ENCODE data around the gene PRAMEF17.
"Not testable (repeated sequence)": the region's sequence is repeated elsewhere in the genome, so short reads cannot be mapped to it uniquely, and the experiment has no call there.

PRAMEF17 gene

DNA sequence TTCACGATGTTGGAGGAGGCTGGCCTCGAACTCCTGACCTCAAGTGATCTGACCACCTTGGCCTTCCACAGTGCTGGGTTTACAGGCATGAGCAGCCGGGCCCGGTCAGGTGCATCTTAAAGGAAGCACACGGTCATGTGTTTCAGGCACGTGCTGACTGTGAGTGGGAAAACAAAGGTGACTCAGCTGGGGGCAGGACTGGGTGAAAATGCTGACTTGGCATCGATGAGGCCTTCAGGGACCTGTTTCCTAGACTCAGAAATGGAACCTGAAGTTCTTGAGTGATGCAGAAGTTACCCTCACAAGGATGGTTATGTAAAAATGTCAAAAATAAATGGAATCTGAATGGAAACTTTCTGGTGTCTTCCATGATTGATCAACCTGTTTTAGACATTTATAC, 3.6 kb downstream of the PRAMEF17 start:
- H3K9ac ChIP-seq (ENCODE audit: low read depth, low read length, poor library complexity); H2BK5ac ChIP-seq (ENCODE audit: low read length); H2BK120ac ChIP-seq (ENCODE audit: low read depth, low read length); H3K36me3 ChIP-seq (replicated peaks in 1 of 2; ENCODE audit: control insufficient read depth in 2 of 2, insufficient read depth in 2 of 2, low read length in 2 of 2); H2AK5ac ChIP-seq (ENCODE audit: low read depth, low read length); H3K27ac ChIP-seq (replicated peaks; ENCODE audit: low read length); H2BK15ac ChIP-seq (ENCODE audit: low read length); H3K4me2 ChIP-seq (ENCODE audit: insufficient read depth, low read length, poor library complexity, severe bottlenecking); H2AFZ ChIP-seq (ENCODE audit: low read length); H4K91ac ChIP-seq (ENCODE audit: low read depth, low read length, poor library complexity); H3K4ac ChIP-seq (ENCODE audit: low read length); H3K14ac ChIP-seq (ENCODE audit: low read length); H3K27me3 ChIP-seq (ENCODE audit: control insufficient read depth in 3 of 3, insufficient read depth in 3 of 3, low read depth in 1 of 3, low read length in 3 of 3); H3K18ac ChIP-seq (ENCODE audit: low read length); H3K9me3 ChIP-seq (replicated peaks in 1 of 2; ENCODE audit: control insufficient read depth in 2 of 2, insufficient read depth in 1 of 2, low read depth in 1 of 2, low read length in 2 of 2); H4K8ac ChIP-seq (ENCODE audit: low read depth, low read length); DNase-seq (ENCODE audit: low spot score); H3K4me3 ChIP-seq (ENCODE audit: low read length in 2 of 2); H2BK12ac ChIP-seq (ENCODE audit: low read length); H3K4me1 ChIP-seq (ENCODE audit: control insufficient read depth in 2 of 2, insufficient read depth in 1 of 2, low read depth in 1 of 2, low read length in 2 of 2); H3K79me1 ChIP-seq (ENCODE audit: low read depth, low read length); H3K23ac ChIP-seq (ENCODE audit: low read depth, low read length, poor library complexity): not testable (repeated sequence)
- WGBS, 2 donors (ENCODE audit: extremely low coverage in 2 of 2, insufficient read length in 2 of 2, insufficient replicate concordance in 1 of 2): no CpG with 5 or more reads among the region's 7 CpGs

DNA sequence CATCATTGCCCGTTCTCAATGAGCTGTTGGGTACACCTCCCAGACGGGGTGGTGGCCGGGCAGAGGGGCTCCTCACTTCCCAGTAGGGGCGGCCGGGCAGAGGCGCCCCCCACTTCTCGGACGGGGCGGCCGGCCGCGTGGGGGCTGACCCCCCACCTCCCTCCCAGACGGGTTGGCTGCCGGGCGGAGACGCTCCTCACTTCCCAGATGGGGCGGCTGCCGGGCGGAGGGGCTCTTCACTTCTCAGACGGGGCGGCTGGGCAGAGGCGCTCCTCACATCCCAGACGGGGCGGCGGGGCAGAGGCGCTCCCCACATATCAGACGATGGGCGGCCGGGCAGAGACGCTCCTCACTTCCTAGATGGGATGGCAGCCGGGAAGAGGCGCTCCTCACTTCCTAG, 5.3 kb downstream of the PRAMEF17 start:
- DNase-seq (ENCODE audit: low spot score): not testable (repeated sequence)

GRCh38 chr1:13395311-13395710, 5.9 kb downstream of the PRAMEF17 start:
- H2AFZ ChIP-seq (ENCODE audit: low read length); H3K4me3 ChIP-seq (ENCODE audit: low read length in 2 of 2); H2AK5ac ChIP-seq (ENCODE audit: low read depth, low read length); H3K9ac ChIP-seq (ENCODE audit: low read depth, low read length, poor library complexity); H3K4ac ChIP-seq (ENCODE audit: low read length); H3K23ac ChIP-seq (ENCODE audit: low read depth, low read length, poor library complexity); H3K4me1 ChIP-seq (ENCODE audit: control insufficient read depth in 2 of 2, insufficient read depth in 1 of 2, low read depth in 1 of 2, low read length in 2 of 2); H3K14ac ChIP-seq (ENCODE audit: low read length); H3K27ac ChIP-seq (replicated peaks; ENCODE audit: low read length); H2BK15ac ChIP-seq (ENCODE audit: low read length); H2BK5ac ChIP-seq (ENCODE audit: low read length); H3K18ac ChIP-seq (ENCODE audit: low read length); H3K79me1 ChIP-seq (ENCODE audit: low read depth, low read length); H3K27me3 ChIP-seq (ENCODE audit: control insufficient read depth in 3 of 3, insufficient read depth in 3 of 3, low read depth in 1 of 3, low read length in 3 of 3); H2BK12ac ChIP-seq (ENCODE audit: low read length); H4K8ac ChIP-seq (ENCODE audit: low read depth, low read length); H4K91ac ChIP-seq (ENCODE audit: low read depth, low read length, poor library complexity); H2BK120ac ChIP-seq (ENCODE audit: low read depth, low read length); H3K4me2 ChIP-seq (ENCODE audit: insufficient read depth, low read length, poor library complexity, severe bottlenecking); DNase-seq (ENCODE audit: low spot score); H3K36me3 ChIP-seq (replicated peaks in 1 of 2; ENCODE audit: control insufficient read depth in 2 of 2, insufficient read depth in 2 of 2, low read length in 2 of 2); H3K9me3 ChIP-seq (replicated peaks in 1 of 2; ENCODE audit: control insufficient read depth in 2 of 2, insufficient read depth in 1 of 2, low read depth in 1 of 2, low read length in 2 of 2): not testable (repeated sequence)
- WGBS, 2 donors (ENCODE audit: extremely low coverage in 2 of 2, insufficient read length in 2 of 2, insufficient replicate concordance in 1 of 2): no CpG with 5 or more reads among the region's 22 CpGs

More for the DNA sequence above, 5.3 kb downstream of the PRAMEF17 start:
- H3K27ac ChIP-seq (replicated peaks; ENCODE audit: low read length); H2AK5ac ChIP-seq (ENCODE audit: low read depth, low read length); H3K4me1 ChIP-seq (ENCODE audit: control insufficient read depth in 2 of 2, insufficient read depth in 1 of 2, low read depth in 1 of 2, low read length in 2 of 2); H3K4me2 ChIP-seq (ENCODE audit: insufficient read depth, low read length, poor library complexity, severe bottlenecking); H2BK120ac ChIP-seq (ENCODE audit: low read depth, low read length); H2BK12ac ChIP-seq (ENCODE audit: low read length); H3K4me3 ChIP-seq (ENCODE audit: low read length in 2 of 2); H2AFZ ChIP-seq (ENCODE audit: low read length); H3K27me3 ChIP-seq (ENCODE audit: control insufficient read depth in 3 of 3, insufficient read depth in 3 of 3, low read depth in 1 of 3, low read length in 3 of 3); H3K14ac ChIP-seq (ENCODE audit: low read length); H3K9me3 ChIP-seq (replicated peaks in 1 of 2; ENCODE audit: control insufficient read depth in 2 of 2, insufficient read depth in 1 of 2, low read depth in 1 of 2, low read length in 2 of 2); H2BK15ac ChIP-seq (ENCODE audit: low read length); H4K91ac ChIP-seq (ENCODE audit: low read depth, low read length, poor library complexity); H3K4ac ChIP-seq (ENCODE audit: low read length); H3K79me1 ChIP-seq (ENCODE audit: low read depth, low read length); H3K18ac ChIP-seq (ENCODE audit: low read length); H4K8ac ChIP-seq (ENCODE audit: low read depth, low read length); H3K9ac ChIP-seq (ENCODE audit: low read depth, low read length, poor library complexity); H3K36me3 ChIP-seq (replicated peaks in 1 of 2; ENCODE audit: control insufficient read depth in 2 of 2, insufficient read depth in 2 of 2, low read length in 2 of 2); H2BK5ac ChIP-seq (ENCODE audit: low read length); H3K23ac ChIP-seq (ENCODE audit: low read depth, low read length, poor library complexity): not testable (repeated sequence)
- WGBS, 2 donors (ENCODE audit: extremely low coverage in 2 of 2, insufficient read length in 2 of 2, insufficient replicate concordance in 1 of 2): no CpG with 5 or more reads among the region's 32 CpGs

GRCh38 chr1:13407811-13408210, 18.4 kb downstream of the PRAMEF17 start:
- H2AK5ac ChIP-seq (ENCODE audit: low read depth, low read length): no peak overlapping the region

More at GRCh38 chr1:13407811-13408210, 18.4 kb downstream of the PRAMEF17 start:
- no peak overlapping the region for H3K27ac ChIP-seq (replicated peaks; ENCODE audit: low read length)
- no peak overlapping the region for H2AFZ ChIP-seq (ENCODE audit: low read length)
- no peak overlapping the region for H3K14ac ChIP-seq (ENCODE audit: low read length)
- no peak overlapping the region for H3K4me2 ChIP-seq (ENCODE audit: insufficient read depth, low read length, poor library complexity, severe bottlenecking)
- no peak overlapping the region for H3K9ac ChIP-seq (ENCODE audit: low read depth, low read length, poor library complexity)
- no peak overlapping the region for H2BK12ac ChIP-seq (ENCODE audit: low read length)
- no peaks in the 10 kb centered on the region for H3K79me1 ChIP-seq (ENCODE audit: low read depth, low read length)
- no peaks in the 10 kb centered on the region for H3K27me3 ChIP-seq (ENCODE audit: control insufficient read depth in 3 of 3, insufficient read depth in 3 of 3, low read depth in 1 of 3, low read length in 3 of 3)
- H2BK120ac ChIP-seq (ENCODE audit: low read depth, low read length): no peak overlapping the region
- no peak overlapping the region for H3K4ac ChIP-seq (ENCODE audit: low read length)
- no CpG with 5 or more reads among the region's 4 CpGs for WGBS, 2 donors (ENCODE audit: extremely low coverage in 2 of 2, insufficient read length in 2 of 2, insufficient replicate concordance in 1 of 2)
- H3K4me1 ChIP-seq (ENCODE audit: control insufficient read depth in 2 of 2, insufficient read depth in 1 of 2, low read depth in 1 of 2, low read length in 2 of 2): no peaks in the 10 kb centered on the region
- H4K8ac ChIP-seq (ENCODE audit: low read depth, low read length): no peak overlapping the region
- no peak overlapping the region for H3K18ac ChIP-seq (ENCODE audit: low read length)
- H4K91ac ChIP-seq (ENCODE audit: low read depth, low read length, poor library complexity): no peak overlapping the region
- no peaks in the 10 kb centered on the region for H3K36me3 ChIP-seq (replicated peaks in 1 of 2; ENCODE audit: control insufficient read depth in 2 of 2, insufficient read depth in 2 of 2, low read length in 2 of 2)
- no peak overlapping the region for H2BK5ac ChIP-seq (ENCODE audit: low read length)
- DNase-seq (ENCODE audit: low spot score): no peak
- H3K4me3 ChIP-seq (ENCODE audit: low read length in 2 of 2): no peak overlapping the region
- no peak overlapping the region for H3K23ac ChIP-seq (ENCODE audit: low read depth, low read length, poor library complexity)
- H3K9me3 ChIP-seq (replicated peaks in 1 of 2; ENCODE audit: control insufficient read depth in 2 of 2, insufficient read depth in 1 of 2, low read depth in 1 of 2, low read length in 2 of 2): peaks cover 0 to 5% of the 10 kb centered on the region in 2 donors
- H2BK15ac ChIP-seq (ENCODE audit: low read length): no peak overlapping the region

Data from neuronal stem cell (in vitro differentiated cells).